HepG2 (cell line): Measurements from ENCODE around the gene LAMB4. TPM values are rescaled to one million over a fixed set of nuclear protein-coding genes. Genes with fewer than 3 reads are reported as not detected.

Experiments used
- ATAC-seq: fragments of 200-7000 bp; cut with Tn5 transposase; 3 replicates; pipeline ENCODE4 v1.9.1; 2020; ENCODE audit warnings: mild to moderate bottlenecking, moderate library complexity
- BruUV-seq: library from RNA; stranded (reverse); fragments of 400-500 nt; replicated peaks from 2 replicates; lab custom pipeline; 2021; lab: Mats Ljungman, UMichigan
- CTCF ChIA-PET: fragments of 300-600 bp; formaldehyde crosslinking; extraction: SDS; loops from one replicate; lab custom pipeline; 2021; ENCODE audit warnings: low total read pairs, inconsistent platforms, low intra/inter-chr PET ratio; lab: Yijun Ruan, JAX
- POLR2A ChIA-PET: fragments of 350-600 bp; sonication (Branson Sonifier 250); formaldehyde crosslinking; loops from one replicate; lab custom pipeline; 2020; ENCODE audit warnings: antibody characterized with exemption, inconsistent platforms; lab: Yijun Ruan, JAX
- DNase-seq: peaks from one replicate; pipeline ENCODE4 v3.0.0-alpha.2; 2015; ENCODE audit warnings: low spot score
- FAIRE-seq: peaks from 3 replicates; lab custom pipeline; 2011; peaks lifted over from hg19 to GRCh38; lab: Jason Lieb, UNC
- H2AFZ ChIP-seq: one replicate; pipeline ENCODE4 v1.6.1; 2011; ENCODE audit warnings: low read length, inconsistent platforms
- H3K27ac ChIP-seq: fragments of 300-600 bp; 3 replicates; pipeline ENCODE4 v1.8.0; 2011; ENCODE audit warnings: mixed run types, mild to moderate bottlenecking, mixed read lengths, low read length, inconsistent platforms; ENCODE audit not compliant: insufficient read depth; ENCODE audit errors: extremely low read length
- H3K27me3 ChIP-seq, 2 experiments: fragments of 200-600 bp in 1 of 2; 2 replicates in 1 of 2; 3 replicates in 1 of 2; pipeline versions ENCODE4 v1.6.0 to v1.8.0; 2011; ENCODE audit warnings: low read length in 2 of 2, mild to moderate bottlenecking in 2 of 2, moderate library complexity in 2 of 2, inconsistent platforms in 1 of 2; ENCODE audit not compliant: insufficient read depth in 2 of 2, control insufficient read depth in 1 of 2
- H3K36me3 ChIP-seq, 2 experiments: fragments of 200-600 bp in 1 of 2; replicated peaks in 1 of 2; 2 replicates in 1 of 2; 3 replicates in 1 of 2; pipeline versions ENCODE4 v1.5.1 to v1.8.0; 2011; ENCODE audit warnings: low read length in 2 of 2, inconsistent platforms in 1 of 2; ENCODE audit not compliant: insufficient read depth in 2 of 2, control insufficient read depth in 1 of 2
- H3K4me1 ChIP-seq: 2 replicates; pipeline ENCODE4 v1.5.1; 2012; ENCODE audit warnings: low read length, inconsistent platforms; ENCODE audit not compliant: insufficient read depth
- H3K4me2 ChIP-seq: 2 replicates; pipeline ENCODE4 v1.6.0; 2011; ENCODE audit warnings: low read depth, low read length, inconsistent platforms
- H3K4me3 ChIP-seq, 3 experiments: fragments of 200-600 bp in 1 of 3; sonication (generic), shearing (Covaris generic) in 1 of 3; replicated peaks in 1 of 3; 2 replicates each; pipeline ENCODE4 v1.5.1; 2011 to 2016; ENCODE audit warnings: low read length in 3 of 3, inconsistent platforms in 2 of 3, low read depth in 2 of 3, mild to moderate bottlenecking in 2 of 3, control low read depth in 1 of 3, mixed read lengths in 1 of 3; ENCODE audit not compliant: insufficient read depth in 1 of 3
- H3K79me2 ChIP-seq: one replicate; pipeline ENCODE4 v1.6.1; 2011; ENCODE audit warnings: low read length, inconsistent platforms; ENCODE audit not compliant: insufficient read depth
- H3K9ac ChIP-seq: 2 replicates; pipeline ENCODE4 v1.6.0; 2011; ENCODE audit warnings: mild to moderate bottlenecking, low read depth, low read length, inconsistent platforms; ENCODE audit not compliant: insufficient read depth
- H3K9me3 ChIP-seq: 2 replicates; pipeline ENCODE4 v1.5.1; 2012; ENCODE audit warnings: mild to moderate bottlenecking, low read length
- H4K20me1 ChIP-seq: 2 replicates; pipeline ENCODE4 v1.6.0; 2011; ENCODE audit warnings: inconsistent platforms, mild to moderate bottlenecking, low read length, moderate library complexity; ENCODE audit not compliant: insufficient read depth
- ATAD3A ChIP-seq: sonication (generic); formaldehyde crosslinking; IDR thresholded peaks from 2 replicates; pipeline ENCODE4 v1.4.0; 2020; ENCODE audit warnings: missing genetic modification reagents
- CAMTA2 ChIP-seq: sonication (generic); formaldehyde crosslinking; IDR thresholded peaks from 2 replicates; pipeline ENCODE4 v1.4.0; 2020; ENCODE audit warnings: mild to moderate bottlenecking, missing genetic modification reagents, borderline replicate concordance
- EHMT2 ChIP-seq: fragments of 200-600 bp; sonication (generic); IDR thresholded peaks from 2 replicates; pipeline ENCODE4 v1.7.0; 2017; ENCODE audit warnings: antibody characterized with exemption, low read depth, low read length, borderline replicate concordance
- MTF1 ChIP-seq: sonication (generic); formaldehyde crosslinking; IDR thresholded peaks from 2 replicates; pipeline ENCODE4 v1.5.0; 2020; ENCODE audit warnings: missing genetic modification reagents
- PHF20 ChIP-seq: sonication (generic); formaldehyde crosslinking; IDR thresholded peaks from 2 replicates; pipeline ENCODE4 v1.5.0; 2020; ENCODE audit warnings: mild to moderate bottlenecking, missing genetic modification reagents
- PLRG1 ChIP-seq: fragments of 450-650 bp; conservative IDR thresholded peaks from 2 replicates; pipeline ENCODE4 v1.6.1; 2016
- POGZ ChIP-seq: sonication (generic); formaldehyde crosslinking; IDR thresholded peaks from 2 replicates; pipeline ENCODE4 v1.4.0; 2020; ENCODE audit warnings: mild to moderate bottlenecking, missing genetic modification reagents
- SATB2 ChIP-seq: sonication (generic); formaldehyde crosslinking; IDR thresholded peaks from 2 replicates; pipeline ENCODE4 v1.5.0; 2020; ENCODE audit warnings: missing genetic modification reagents
- THAP11 ChIP-seq: IDR thresholded peaks from 2 replicates; pipeline ENCODE4 v1.6.1; 2016; ENCODE audit warnings: missing biosample characterization, missing genetic modification reagents
- ZBTB1 ChIP-seq: sonication (generic); formaldehyde crosslinking; IDR thresholded peaks from 2 replicates; pipeline ENCODE4 v1.4.0; 2020; ENCODE audit warnings: missing genetic modification reagents, borderline replicate concordance
- ZBTB20 ChIP-seq: sonication (generic); formaldehyde crosslinking; IDR thresholded peaks from 2 replicates; pipeline ENCODE4 v1.8.1; 2023; ENCODE audit warnings: missing genetic modification reagents, low read depth, mild to moderate bottlenecking, borderline replicate concordance
- ZNF574 ChIP-seq: sonication (generic); formaldehyde crosslinking; IDR thresholded peaks from 2 replicates; pipeline ENCODE4 v1.4.0; 2020; ENCODE audit warnings: missing genetic modification reagents
- ZNF761 ChIP-seq: sonication (generic); formaldehyde crosslinking; conservative IDR thresholded peaks from 2 replicates; pipeline ENCODE4 v1.4.0; 2020; ENCODE audit warnings: mild to moderate bottlenecking, missing genetic modification reagents
- ZNF850 ChIP-seq: sonication (generic); formaldehyde crosslinking; conservative IDR thresholded peaks from 2 replicates; pipeline ENCODE4 v1.9.0; 2021; ENCODE audit warnings: mild to moderate bottlenecking, missing genetic modification reagents
- WGBS: methylation state at CpG from one replicate; pipeline ENCODE4 v1.1.6; 2017; ENCODE audit warnings: low lambda C conversion rate; 5-methylcytosine and 5-hydroxymethylcytosine counted together
- in situ Hi-C: cut with HindIII; loops from 2 replicates; pipeline ENCODE4 v1.10.0; 2017; ENCODE audit warnings: low pct_unique_long_range_greater_than_20kb; ENCODE audit not compliant: extremely low pct_ligation_motif_present
- intact Hi-C: fragments of 100-400 bp; cut with micrococcal nuclease; formaldehyde crosslinking; loops from one replicate; pipeline ENCODE4 v1.10.0; 2022; ENCODE audit not compliant: unreplicated experiment
- polyA plus RNA-seq, 8 experiments: library from polyadenylated mRNA; depleted of rRNA in 3 of 8; stranded (reverse) in 7 of 8; unstranded in 1 of 8; fragments of >200 nt; fragmentation: Illumina TruSeq in 4 of 8; extraction: Trizol in 4 of 8; gene quantifications; 2 replicates each; pipeline versions ENCODE4 v1.2.1 to v1.2.3, GENCODE V29; 2011 to 2016; ENCODE audit warnings: low read depth in 4 of 8, missing spikeins in 1 of 8, mixed read lengths in 1 of 8; ENCODE audit not compliant: insufficient read depth in 1 of 8
- total RNA-seq, 5 experiments: library from RNA; depleted of rRNA; stranded (reverse); fragments of >200 nt; fragmentation: Illumina TruSeq; extraction: Trizol; gene quantifications; 2 replicates each; pipeline ENCODE4 v1.2.3, GENCODE V29; 2016; ENCODE audit warnings: low read depth in 1 of 5
- TF ChIP-seq, protein P1 (sequence below): sonication (generic); formaldehyde crosslinking; IDR thresholded peaks from 2 replicates; pipeline ENCODE4 v1.4.0; 2020; ENCODE audit warnings: missing genetic modification reagents

The LAMB4 gene
- total and polyA plus RNA-seq, 2 of the 13 experiments (the other 11 are each of a cell fraction or from before 2014, with no cell fraction given) = 0.05 TPM; not detected in 1

DNA sequence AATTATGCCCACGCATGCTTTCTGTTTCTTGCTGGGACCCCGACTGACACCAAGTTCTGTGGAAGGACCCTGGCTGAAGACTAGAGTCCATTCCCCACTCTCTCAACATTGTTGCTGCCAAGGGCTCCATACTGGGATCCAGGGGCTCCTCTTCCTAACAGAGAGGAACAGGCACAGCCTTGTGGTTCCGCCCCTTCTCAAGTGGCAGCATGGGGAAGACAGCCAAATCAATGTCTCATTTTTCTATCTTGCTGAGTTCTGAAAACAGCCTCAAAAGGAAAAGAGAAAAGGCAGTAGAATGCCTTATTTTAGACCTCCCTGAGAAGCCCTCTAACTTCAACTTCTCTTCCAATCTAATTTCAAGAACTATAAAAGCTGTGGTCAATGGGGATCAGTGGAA is 103.5 kb downstream of the LAMB4 start:
- TF ChIP-seq THAP11 (CRISPR knock-in tag) = no peak
- H3K79me2 ChIP-seq = no peaks in the 10 kb centered on the region
- DNase-seq (no peak), FAIRE-seq (no peak), ATAC-seq (no peak)
- H2AFZ ChIP-seq = no peak overlapping the region
- no peaks in the 10 kb centered on the region for H3K9me3 ChIP-seq
- H3K27me3 ChIP-seq = peaks cover 0 to 36% of the 10 kb centered on the region in 2 experiments; a peak in 3 of 5 replicates
- BruUV-seq = no TSS peak
- no peaks in the 10 kb centered on the region for H4K20me1 ChIP-seq
- WGBS = 88% methylated on average over 3 of the region's 3 CpGs
- peaks cover 22% of the 10 kb centered on the region for H3K4me1 ChIP-seq
- H3K9ac ChIP-seq = no peak overlapping the region
- ChIA-PET CTCF (no interaction called here), POLR2A (no interaction called here)
- H3K36me3 ChIP-seq = no peaks in the 10 kb centered on the region
- H3K4me3 ChIP-seq = no peak overlapping the region
- H3K27ac ChIP-seq = no peak overlapping the region
- intact Hi-C loops = no loop called here
- in situ Hi-C loops = no loop called here
- no peak overlapping the region for H3K4me2 ChIP-seq

- Histone ChIP-seq H3K4me2 (no peak overlapping the region), H2AFZ (no peak overlapping the region), H3K27me3 (peaks cover 0 to 36% of the 10 kb centered on the region in 2 experiments; a peak in 3 of 5 replicates), H3K27ac (no peak overlapping the region), H3K9me3 (no peaks in the 10 kb centered on the region), H3K79me2 (no peaks in the 10 kb centered on the region), H4K20me1 (no peaks in the 10 kb centered on the region), H3K9ac (no peak overlapping the region), H3K4me1 (peaks cover 22% of the 10 kb centered on the region), H3K4me3 (no peak overlapping the region), H3K36me3 (no peaks in the 10 kb centered on the region)
- CTCF ChIA-PET = no interaction called here
- ATAC-seq (no peak), DNase-seq (no peak), FAIRE-seq (no peak)
- no TSS peak for BruUV-seq
- TF ChIP-seq SATB2 (no peak), ZNF850 (CRISPR knock-in tag) (no peak), ZNF761 (CRISPR knock-in tag) (no peak), ZBTB1 (CRISPR knock-in tag) (no peak), PHF20 (CRISPR knock-in tag) (no peak), ATAD3A (CRISPR knock-in tag) (no peak), MTF1 (CRISPR knock-in tag) (no peak), ZBTB20 (CRISPR knock-in tag) (no peak), CAMTA2 (CRISPR knock-in tag) (no peak), EHMT2 (no peak), POGZ (CRISPR knock-in tag) (no peak), ZNF574 (CRISPR knock-in tag) (no peak), PLRG1 (no peak)
- TF ChIP-seq, protein P1, sequence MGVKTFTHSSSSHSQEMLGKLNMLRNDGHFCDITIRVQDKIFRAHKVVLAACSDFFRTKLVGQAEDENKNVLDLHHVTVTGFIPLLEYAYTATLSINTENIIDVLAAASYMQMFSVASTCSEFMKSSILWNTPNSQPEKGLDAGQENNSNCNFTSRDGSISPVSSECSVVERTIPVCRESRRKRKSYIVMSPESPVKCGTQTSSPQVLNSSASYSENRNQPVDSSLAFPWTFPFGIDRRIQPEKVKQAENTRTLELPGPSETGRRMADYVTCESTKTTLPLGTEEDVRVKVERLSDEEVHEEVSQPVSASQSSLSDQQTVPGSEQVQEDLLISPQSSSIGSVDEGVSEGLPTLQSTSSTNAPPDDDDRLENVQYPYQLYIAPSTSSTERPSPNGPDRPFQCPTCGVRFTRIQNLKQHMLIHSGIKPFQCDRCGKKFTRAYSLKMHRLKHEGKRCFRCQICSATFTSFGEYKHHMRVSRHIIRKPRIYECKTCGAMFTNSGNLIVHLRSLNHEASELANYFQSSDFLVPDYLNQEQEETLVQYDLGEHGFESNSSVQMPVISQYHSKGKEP (CRISPR knock-in tag) = no peak
- POLR2A ChIA-PET = no interaction called here
- in situ Hi-C loops = no loop called here
- intact Hi-C loops = no loop called here
- WGBS = 37% methylated on average over 5 of the region's 5 CpGs
Observed at GRCh38 chr7:108026116-108026515, 104.0 kb downstream of the LAMB4 start.
